Upper lobe of left lung (tissue), 4 donors: ENCODE results near the gene STIM2.

ENCODE experiments used
- EP300 ChIP-seq, 4 donors: sonication (generic); formaldehyde crosslinking; IDR thresholded peaks; one replicate each; pipeline ENCODE4 v1.5.1; 2017; ENCODE audit warnings: antibody characterized with exemption in 4 of 4, control low read depth in 2 of 4
- TF ChIP-seq, protein P1 (sequence below), 6 experiments: fragments of 450-650 bp in 4 of 6; fragments of 200-600 bp in 2 of 6; sonication (generic) in 2 of 6; IDR thresholded peaks; one replicate each; pipeline ENCODE4 v1.5.1; 2016 to 2019; ENCODE audit warnings: antibody characterized with exemption in 6 of 6

GRCh38 chr4:27048429-27049238 lies 188.0 kb downstream of the STIM2 start:
- TF ChIP-seq, protein P1, sequence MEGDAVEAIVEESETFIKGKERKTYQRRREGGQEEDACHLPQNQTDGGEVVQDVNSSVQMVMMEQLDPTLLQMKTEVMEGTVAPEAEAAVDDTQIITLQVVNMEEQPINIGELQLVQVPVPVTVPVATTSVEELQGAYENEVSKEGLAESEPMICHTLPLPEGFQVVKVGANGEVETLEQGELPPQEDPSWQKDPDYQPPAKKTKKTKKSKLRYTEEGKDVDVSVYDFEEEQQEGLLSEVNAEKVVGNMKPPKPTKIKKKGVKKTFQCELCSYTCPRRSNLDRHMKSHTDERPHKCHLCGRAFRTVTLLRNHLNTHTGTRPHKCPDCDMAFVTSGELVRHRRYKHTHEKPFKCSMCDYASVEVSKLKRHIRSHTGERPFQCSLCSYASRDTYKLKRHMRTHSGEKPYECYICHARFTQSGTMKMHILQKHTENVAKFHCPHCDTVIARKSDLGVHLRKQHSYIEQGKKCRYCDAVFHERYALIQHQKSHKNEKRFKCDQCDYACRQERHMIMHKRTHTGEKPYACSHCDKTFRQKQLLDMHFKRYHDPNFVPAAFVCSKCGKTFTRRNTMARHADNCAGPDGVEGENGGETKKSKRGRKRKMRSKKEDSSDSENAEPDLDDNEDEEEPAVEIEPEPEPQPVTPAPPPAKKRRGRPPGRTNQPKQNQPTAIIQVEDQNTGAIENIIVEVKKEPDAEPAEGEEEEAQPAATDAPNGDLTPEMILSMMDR (IDR thresholded peaks at IDR 0.05): peak in 5 of 6 experiments; percentile 73 to 86 (median 77)
- no peak for TF ChIP-seq EP300 (IDR thresholded peaks at IDR 0.05)
